NCI-H146 treated with DMSO at 0.1 percent for 48 hours (cell line): ENCODE measurements around the gene IFI6.

Experiments used
- DNase-seq: peaks from one replicate; lab custom pipeline; 2025; ENCODE audit not compliant: unreplicated experiment; lab: John Stamatoyannopoulos, UW

IFI6 gene

DNA sequence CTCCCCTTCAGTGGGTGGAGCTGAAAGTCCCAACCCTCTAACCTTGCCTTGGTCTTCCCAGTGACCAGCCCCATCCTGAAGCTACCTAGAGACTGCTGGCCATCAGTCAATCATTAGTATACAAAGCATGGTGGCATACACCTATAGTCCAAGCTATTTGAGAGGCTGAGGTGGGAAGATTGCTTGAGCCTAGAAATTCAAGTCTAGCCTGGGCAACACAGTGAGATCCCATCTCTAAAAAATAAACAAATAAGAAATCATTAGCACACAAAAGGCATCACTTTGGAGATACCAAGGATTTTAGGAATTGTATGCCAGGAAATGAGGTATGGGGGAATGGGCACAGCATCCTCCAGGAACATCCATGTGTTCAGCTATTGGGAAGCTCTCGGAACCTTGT is 4.4 kb upstream of the IFI6 start:
- DNase-seq, result no peak

GRCh38 chr1:27672750-27673112 is 739 bp upstream of the IFI6 start:
- no peak for DNase-seq

- DNase-seq, result no peak
These were observed 2.1 kb downstream of the IFI6 start for GRCh38 chr1:27669876-27670275.

- DNase-seq, result peak; percentile 27
These were observed 2.9 kb downstream of the IFI6 start for GRCh38 chr1:27668808-27669723.

DNA sequence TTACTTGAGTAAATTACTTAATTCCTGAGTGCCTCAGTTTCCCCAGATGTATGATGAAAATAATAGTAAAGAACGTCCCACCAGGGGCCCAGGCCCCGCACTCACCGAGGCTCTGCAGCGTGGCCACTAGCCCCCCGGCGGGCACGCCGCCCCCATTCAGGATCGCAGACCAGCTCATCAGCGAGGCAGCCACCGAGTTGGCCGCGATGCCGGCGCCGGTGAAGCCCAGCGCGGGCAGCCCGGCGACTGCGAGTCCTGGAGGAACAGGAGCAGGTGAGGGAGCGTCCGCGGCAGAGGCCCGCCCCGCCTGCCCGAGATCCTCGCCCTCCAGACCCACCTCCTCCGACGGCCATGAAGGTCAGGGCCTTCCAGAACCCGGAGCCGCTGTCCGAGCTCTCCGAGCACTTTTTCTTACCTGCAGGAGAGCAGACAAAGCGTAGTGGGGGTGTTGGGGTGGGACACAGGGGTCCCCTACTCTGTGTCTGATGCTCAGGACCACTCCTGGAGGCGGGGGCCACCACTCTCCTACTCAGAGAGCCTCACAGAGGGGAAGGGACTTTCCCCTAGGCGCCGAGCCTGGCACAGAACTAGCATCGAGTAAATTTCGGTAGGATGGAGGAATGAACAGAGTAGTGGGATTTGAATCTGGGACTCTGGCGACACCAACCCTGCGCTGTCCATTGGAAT is 3.7 kb downstream of the IFI6 start:
- DNase-seq, result no peak

- no peak for DNase-seq
These were observed 5.2 kb downstream of the IFI6 start for GRCh38 chr1:27666791-27667254.

- DNase-seq, result no peak
These were observed 5.7 kb downstream of the IFI6 start for GRCh38 chr1:27666294-27666693.

- DNase-seq, result no peak
These were observed 6.9 kb downstream of the IFI6 start for GRCh38 chr1:27665016-27665651.

- DNase-seq, result no peak
These were observed 7.7 kb downstream of the IFI6 start for GRCh38 chr1:27664291-27664690.

GRCh38 chr1:27662707-27663393 is 9.1 kb downstream of the IFI6 start:
- DNase-seq, result peak; percentile 34

DNA sequence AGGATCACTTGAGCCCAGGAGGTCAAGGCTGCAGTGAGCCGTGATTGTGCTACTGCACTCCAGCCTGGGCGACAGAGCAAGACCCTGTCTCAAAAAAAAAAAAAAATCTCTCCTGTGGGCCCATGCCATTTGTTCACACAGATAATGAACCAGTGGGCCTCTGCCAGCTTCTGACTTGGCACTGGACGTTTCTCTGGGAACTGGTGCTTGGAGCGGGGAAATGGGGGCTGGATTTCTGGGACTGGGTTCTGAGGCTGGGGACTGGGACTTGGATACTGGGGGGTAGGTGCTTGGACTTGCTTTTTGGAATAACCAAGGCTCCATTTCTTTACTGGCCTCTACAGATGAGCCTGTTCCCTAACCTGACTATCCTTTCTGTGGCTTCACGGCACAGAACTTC is 9.7 kb downstream of the IFI6 start:
- DNase-seq, result no peak

GRCh38 chr1:27661412-27662075 is 10.4 kb downstream of the IFI6 start:
- DNase-seq, result no peak

- DNase-seq, result no peak
These were observed 11.6 kb downstream of the IFI6 start for GRCh38 chr1:27660300-27660835.

GRCh38 chr1:27659497-27660299 is 12.3 kb downstream of the IFI6 start:
- peak; percentile 43 for DNase-seq

- no peak for DNase-seq
These were observed 13.0 kb downstream of the IFI6 start for GRCh38 chr1:27658951-27659496.

DNA sequence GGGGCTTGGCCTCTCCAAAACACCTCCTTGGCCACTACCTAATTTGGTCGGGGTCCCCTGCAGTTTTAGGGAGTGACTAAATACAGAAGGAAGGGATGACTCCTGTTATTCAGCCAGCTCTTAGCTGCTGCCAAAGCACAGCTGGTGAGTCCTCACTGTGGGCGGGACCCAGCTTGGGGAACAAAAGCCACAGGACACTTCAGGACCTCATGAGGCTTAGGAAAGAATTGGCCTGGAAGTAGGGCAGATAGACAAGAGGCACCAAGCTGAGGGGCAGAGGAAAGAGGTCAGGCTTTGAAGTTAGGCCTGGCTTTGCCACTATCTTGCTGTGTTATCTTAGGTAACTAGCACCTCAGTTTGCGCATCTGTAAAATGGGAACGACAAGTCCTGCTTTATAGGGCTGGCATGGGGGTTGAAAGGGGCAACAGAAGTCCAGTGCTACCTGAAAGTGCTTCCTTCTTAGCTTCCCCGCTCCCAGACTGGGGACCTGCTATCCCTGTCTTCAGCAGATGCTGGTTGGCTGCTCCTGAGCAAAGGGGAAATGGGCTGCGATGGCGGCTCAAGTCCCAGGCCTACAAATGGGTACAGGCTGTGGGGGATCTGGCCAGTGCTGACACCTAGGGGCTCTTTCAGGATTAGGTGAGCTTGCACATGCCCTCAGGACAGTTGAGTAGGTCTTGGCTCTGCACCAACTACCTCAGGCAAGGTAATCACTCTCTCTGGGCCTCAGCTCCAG is 15.7 kb downstream of the IFI6 start:
- no peak for DNase-seq

DNA sequence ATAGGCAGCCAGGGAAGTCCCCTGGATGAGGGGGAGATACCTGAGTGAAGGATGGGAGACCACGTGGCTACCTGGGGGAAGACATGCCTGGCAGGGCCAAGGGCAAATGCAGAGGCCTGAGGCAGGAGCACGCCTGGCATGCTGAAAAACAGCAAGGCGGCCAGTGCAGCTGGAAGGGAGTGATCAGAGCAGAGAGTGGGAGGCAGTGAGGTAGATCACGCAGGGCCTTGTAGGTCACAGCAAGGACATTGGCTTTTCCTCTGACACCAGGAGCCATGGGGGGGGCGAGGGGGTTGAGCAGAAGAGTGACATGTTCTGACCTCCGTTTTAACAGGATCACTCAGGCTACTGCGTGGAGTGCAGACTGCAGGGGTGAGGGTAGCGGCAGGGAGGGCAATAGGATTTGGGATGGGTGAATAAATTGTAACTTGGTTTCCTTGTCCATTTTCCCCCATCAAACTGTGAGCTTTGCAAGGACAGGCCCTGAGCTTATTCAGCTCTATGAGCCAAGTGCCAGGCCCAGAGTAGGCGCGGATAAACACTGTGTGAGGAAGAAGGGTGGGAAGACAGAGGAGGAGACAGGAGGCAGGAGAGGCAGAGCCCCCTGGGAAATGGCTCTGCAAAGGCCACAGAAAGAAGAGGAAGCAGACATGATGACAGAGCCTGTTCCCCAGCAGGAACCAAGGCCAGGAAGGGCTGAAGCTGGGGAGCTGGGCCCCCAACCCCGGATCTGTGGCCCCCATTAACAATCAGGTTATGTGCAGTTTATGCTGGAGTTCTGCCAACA is 16.6 kb downstream of the IFI6 start:
- no peak for DNase-seq
